ENCODE measurements around the gene C14orf39.
"Not testable (repeated sequence)": the region's sequence is repeated elsewhere in the genome, so short reads cannot be mapped to it uniquely, and the experiment has no call there.

The C14orf39 gene

GRCh38 chr14:60488175-60488574, 2.3 kb upstream of the C14orf39 start:
- DNase-seq, result peak; percentile 5

DNA sequence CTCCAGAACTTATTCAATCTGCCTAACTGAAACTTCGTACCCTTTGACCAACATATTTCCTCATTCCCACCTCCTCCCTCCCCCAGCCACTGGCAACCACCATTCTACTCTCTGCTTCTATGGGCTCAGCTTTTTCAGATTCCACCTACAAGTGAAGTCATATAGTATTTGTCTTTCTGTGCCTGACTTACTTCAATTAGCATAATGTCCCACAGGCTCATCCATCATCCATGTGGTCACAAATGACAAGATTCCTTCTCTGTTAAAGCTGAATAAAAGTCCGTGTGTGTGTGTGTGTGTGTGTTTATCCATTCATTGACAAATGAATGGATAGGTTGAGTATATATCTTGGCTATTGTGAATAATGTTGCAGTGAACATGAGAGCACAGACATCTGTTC, 1.3 kb upstream of the C14orf39 start:
- DNase-seq, result no peak

GRCh38 chr14:60485057-60485597, 736 bp downstream of the C14orf39 start:
- no peak for DNase-seq

DNA sequence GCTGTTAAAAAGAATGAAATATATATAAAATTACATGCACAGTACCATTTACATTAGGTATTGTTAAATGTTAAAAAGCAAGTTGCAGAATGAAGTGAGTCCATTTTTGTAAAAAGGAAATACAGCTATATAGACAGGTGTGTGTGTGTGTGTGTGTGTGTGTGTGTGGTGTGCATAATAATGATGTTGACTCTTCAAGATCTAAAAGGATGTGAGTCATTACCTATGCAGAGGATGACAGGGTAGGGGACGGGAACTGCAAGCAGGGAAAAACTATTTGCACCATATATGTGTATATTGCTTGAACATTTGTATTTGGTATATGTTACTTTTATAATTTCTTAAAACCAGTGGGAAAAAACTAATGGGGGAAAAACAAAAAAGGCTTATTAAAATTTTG, 3.1 kb downstream of the C14orf39 start:
- peak; percentile 6 for DNase-seq

- not testable (repeated sequence) for DNase-seq
Measured at GRCh38 chr14:60480248-60480647, 5.6 kb downstream of the C14orf39 start.

DNA sequence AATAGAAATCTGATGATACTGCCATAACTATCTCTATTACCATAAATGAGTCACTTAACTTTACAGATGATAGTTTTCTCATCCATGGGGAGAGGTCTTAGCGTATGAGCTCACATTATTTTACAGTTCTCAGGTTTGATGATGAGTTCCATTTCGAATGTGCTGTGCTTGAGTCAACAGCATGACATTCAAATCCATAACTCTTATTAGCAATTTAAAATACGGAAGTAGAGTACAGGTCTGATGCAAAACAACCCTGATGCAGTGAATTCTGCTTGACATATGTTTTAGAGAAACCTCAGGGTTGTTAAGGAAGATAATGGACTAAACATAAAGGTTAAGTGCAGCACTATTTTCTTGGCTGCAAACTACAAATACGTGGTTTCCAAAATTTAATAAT, 30.0 kb downstream of the C14orf39 start:
- DNase-seq, result no peak

- no peak for DNase-seq
Measured at GRCh38 chr14:60430276-60430675, 55.6 kb downstream of the C14orf39 start.

DNA sequence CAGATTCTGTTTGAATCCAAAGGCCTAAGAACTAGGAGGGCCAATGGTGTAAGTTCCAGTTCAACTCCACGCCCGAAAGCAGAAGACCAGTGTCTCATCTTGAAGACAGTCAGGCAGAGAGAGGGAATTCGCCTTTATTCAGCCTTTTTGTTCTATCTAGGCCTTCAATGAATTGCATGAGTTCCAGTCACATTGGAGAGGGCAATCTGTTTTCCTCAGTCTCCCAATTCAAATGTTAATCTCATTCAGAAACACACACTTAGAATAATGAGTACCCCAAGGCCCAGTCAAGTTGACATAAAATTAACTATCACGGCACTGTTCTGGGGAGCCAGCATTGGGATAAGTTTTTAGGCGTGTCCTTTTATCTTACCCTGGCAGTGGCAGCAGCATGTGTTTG, 65.8 kb downstream of the C14orf39 start:
- no peak for DNase-seq

DNA sequence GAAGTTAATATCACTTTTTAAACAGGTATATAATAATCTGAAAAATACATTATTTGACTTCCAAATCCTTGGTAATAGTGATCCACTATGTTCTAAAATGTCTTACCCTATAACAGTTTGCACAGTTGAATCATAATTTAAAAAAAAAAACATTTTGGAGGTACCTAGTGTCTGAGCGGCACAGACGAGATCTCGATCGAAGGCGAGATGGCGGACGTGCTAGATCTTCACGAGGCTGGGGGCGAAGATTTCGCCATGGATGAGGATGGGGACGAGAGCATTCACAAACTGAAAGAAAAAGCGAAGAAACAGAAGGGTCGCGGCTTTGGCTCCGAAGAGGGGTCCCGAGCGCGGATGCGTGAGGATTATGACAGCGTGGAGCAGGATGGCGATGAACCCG, 88.3 kb downstream of the C14orf39 start:
- DNase-seq, result not testable (repeated sequence)

DNA sequence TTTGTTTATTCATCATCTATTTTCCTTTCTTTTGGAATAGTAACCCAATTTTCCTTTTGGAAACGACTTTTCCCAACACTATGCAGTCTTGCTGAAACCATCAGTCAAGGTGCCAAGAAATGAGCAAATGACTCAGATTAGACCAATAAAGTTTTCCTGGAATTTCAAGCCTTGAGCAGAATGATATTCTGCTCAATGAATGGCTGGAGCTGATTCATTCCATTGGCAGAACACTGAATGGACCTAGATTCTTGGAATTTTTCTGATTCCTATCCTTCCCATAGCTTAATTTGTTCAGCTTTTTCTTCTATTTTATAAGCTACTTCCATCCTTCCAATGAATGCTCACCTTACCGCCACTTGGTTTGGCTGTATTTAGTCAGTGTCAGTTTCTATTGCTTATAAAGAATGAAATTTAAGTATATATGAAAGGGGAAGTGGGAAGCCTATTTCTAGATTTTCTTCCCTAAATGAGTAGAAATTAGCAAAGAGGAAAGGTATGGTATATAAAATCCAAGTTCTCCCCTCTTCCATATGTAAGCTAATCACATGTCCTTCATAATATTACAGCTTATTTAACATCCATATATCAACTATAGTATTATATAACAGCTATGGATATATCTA, 89.0 kb downstream of the C14orf39 start:
- no peak for DNase-seq
